Measurements from ENCODE around the gene RGS1.

DNA sequence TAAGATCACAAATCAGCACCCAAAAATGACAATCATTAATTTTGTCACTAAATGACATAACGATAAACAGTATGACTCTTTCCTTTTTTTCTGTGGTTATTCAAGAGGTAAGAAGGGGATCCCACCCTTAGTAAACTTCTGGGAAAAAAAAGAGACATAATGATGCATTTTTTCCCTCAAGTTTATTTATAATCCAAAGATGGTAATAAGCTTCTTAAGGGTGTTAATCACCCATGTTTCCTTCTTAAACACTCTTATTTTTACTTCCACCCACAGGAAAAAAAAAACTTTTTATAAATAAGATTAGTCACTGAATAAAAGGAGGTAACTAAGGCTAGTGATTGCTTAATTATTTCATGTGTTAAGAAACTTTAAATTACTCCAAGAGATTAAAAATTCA, 24.7 kb downstream of the RGS1 start:
- TF ChIP-seq, protein P1, sequence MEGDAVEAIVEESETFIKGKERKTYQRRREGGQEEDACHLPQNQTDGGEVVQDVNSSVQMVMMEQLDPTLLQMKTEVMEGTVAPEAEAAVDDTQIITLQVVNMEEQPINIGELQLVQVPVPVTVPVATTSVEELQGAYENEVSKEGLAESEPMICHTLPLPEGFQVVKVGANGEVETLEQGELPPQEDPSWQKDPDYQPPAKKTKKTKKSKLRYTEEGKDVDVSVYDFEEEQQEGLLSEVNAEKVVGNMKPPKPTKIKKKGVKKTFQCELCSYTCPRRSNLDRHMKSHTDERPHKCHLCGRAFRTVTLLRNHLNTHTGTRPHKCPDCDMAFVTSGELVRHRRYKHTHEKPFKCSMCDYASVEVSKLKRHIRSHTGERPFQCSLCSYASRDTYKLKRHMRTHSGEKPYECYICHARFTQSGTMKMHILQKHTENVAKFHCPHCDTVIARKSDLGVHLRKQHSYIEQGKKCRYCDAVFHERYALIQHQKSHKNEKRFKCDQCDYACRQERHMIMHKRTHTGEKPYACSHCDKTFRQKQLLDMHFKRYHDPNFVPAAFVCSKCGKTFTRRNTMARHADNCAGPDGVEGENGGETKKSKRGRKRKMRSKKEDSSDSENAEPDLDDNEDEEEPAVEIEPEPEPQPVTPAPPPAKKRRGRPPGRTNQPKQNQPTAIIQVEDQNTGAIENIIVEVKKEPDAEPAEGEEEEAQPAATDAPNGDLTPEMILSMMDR (conservative IDR thresholded peaks at IDR 0.05; ENCODE audit: low read depth, low read length), result no peak
- no peak for TF ChIP-seq POLR2A (IDR thresholded peaks at IDR 0.05; ENCODE audit: low read depth, low read length)
- TF ChIP-seq BHLHE40 (IDR thresholded peaks at IDR 0.05; ENCODE audit: low read depth, low read length), result no peak
- no peak for TF ChIP-seq RCOR1 (IDR thresholded peaks at IDR 0.05; ENCODE audit: insufficient replicate concordance, low read length)
- TF ChIP-seq, protein P2, sequence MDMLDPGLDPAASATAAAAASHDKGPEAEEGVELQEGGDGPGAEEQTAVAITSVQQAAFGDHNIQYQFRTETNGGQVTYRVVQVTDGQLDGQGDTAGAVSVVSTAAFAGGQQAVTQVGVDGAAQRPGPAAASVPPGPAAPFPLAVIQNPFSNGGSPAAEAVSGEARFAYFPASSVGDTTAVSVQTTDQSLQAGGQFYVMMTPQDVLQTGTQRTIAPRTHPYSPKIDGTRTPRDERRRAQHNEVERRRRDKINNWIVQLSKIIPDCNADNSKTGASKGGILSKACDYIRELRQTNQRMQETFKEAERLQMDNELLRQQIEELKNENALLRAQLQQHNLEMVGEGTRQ (IDR thresholded peaks at IDR 0.05; ENCODE audit: low read depth, low read length), result no peak
- TF ChIP-seq FOS (IDR thresholded peaks at IDR 0.05; ENCODE audit: low read depth, low read length), result no peak
- no peak for TF ChIP-seq CEBPB (IDR thresholded peaks at IDR 0.05; ENCODE audit: low read depth, low read length)
- TF ChIP-seq, protein P3, sequence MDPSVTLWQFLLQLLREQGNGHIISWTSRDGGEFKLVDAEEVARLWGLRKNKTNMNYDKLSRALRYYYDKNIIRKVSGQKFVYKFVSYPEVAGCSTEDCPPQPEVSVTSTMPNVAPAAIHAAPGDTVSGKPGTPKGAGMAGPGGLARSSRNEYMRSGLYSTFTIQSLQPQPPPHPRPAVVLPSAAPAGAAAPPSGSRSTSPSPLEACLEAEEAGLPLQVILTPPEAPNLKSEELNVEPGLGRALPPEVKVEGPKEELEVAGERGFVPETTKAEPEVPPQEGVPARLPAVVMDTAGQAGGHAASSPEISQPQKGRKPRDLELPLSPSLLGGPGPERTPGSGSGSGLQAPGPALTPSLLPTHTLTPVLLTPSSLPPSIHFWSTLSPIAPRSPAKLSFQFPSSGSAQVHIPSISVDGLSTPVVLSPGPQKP (IDR thresholded peaks at IDR 0.05; ENCODE audit: borderline replicate concordance, low read depth, low read length), result no peak
- no peak for TF ChIP-seq RAD21 (IDR thresholded peaks at IDR 0.05; ENCODE audit: low read length)
- TF ChIP-seq RFX5 (IDR thresholded peaks at IDR 0.05; ENCODE audit: low read depth, low read length), result no peak
- TF ChIP-seq MXI1 (IDR thresholded peaks at IDR 0.05; ENCODE audit: borderline replicate concordance, low read depth, low read length), result no peak
- no peak for TF ChIP-seq SMC3 (IDR thresholded peaks at IDR 0.05; ENCODE audit: low read depth, low read length)
- TF ChIP-seq NFE2L2 (IDR thresholded peaks at IDR 0.05; ENCODE audit: low read depth, low read length), result no peak
- no peak for TF ChIP-seq MAZ (IDR thresholded peaks at IDR 0.05; ENCODE audit: borderline replicate concordance, low read depth, low read length)
